Activated CD4-positive, CD25-positive, alpha-beta regulatory T cell (primary cell): Measurements from ENCODE around the gene GRAMD4.
"Not testable (repeated sequence)": the region's sequence is repeated elsewhere in the genome, so short reads cannot be mapped to it uniquely, and the experiment has no call there.

Source experiments
- DNase-seq, 4 experiments: peaks; one replicate each; lab custom pipeline; 2025; lab: John Stamatoyannopoulos, UW

GRAMD4 gene

GRCh38 chr22:46620588-46621242, 529 bp downstream of the GRAMD4 start:
- DNase-seq = no peak

- DNase-seq = not testable (repeated sequence)
Measured at GRCh38 chr22:46621243-46621930, 1.2 kb downstream of the GRAMD4 start.

DNA sequence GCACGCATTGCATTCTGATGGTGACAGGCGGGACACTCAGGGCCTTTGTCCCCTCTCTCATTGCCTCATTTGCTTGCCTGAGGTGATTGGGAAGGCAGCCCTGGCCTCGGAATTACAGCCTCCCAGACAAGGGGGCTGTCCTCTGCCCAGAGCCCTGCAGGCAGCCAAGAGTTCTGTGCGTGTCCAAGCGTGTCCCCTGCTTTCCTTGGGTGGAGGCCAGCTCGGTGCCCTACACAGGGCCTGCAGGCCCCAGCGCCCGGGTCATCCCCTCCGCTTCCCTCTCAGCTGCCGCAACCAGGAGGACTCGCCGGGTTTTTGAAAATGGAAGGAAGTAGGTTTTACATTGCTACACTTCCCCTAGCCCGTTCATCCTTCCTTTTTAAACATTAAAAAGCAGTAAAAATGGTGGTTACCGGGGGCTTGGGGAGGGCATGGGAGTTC, 1.9 kb downstream of the GRAMD4 start:
- DNase-seq = no peak

GRCh38 chr22:46625113-46625842, 5.1 kb downstream of the GRAMD4 start:
- no peak for DNase-seq

GRCh38 chr22:46625843-46626349, 5.7 kb downstream of the GRAMD4 start:
- DNase-seq = no peak

DNA sequence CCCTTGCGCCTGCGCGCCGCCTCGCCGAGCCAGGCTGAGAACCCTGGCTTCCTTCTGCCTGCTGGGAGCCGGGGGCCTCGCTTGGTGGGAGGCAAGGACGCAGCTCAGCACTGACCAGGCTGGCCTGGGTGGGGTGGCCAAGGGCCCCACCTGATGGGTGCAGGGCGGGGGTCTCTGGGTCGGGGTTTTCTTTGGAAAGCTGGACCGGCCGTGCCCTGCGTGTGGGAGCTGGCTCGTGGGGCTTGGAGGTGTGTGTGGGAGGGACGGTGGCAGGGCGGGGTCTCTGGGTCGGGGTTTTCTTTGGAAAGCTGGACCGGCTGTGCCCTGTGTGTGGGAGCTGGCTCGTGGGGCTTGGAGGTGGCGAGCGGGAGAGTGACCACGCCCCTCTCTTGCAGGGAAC, 6.2 kb downstream of the GRAMD4 start:
- no peak for DNase-seq

- DNase-seq = no peak
Measured at GRCh38 chr22:46626911-46627805, 7.0 kb downstream of the GRAMD4 start.

- no peak for DNase-seq
Measured at GRCh38 chr22:46627806-46628482, 7.8 kb downstream of the GRAMD4 start.

- no peak for DNase-seq
Measured at GRCh38 chr22:46628756-46629155, 8.6 kb downstream of the GRAMD4 start.

GRCh38 chr22:46629291-46629690, 9.1 kb downstream of the GRAMD4 start:
- DNase-seq = no peak

GRCh38 chr22:46631113-46631512, 10.9 kb downstream of the GRAMD4 start:
- no peak for DNase-seq

DNA sequence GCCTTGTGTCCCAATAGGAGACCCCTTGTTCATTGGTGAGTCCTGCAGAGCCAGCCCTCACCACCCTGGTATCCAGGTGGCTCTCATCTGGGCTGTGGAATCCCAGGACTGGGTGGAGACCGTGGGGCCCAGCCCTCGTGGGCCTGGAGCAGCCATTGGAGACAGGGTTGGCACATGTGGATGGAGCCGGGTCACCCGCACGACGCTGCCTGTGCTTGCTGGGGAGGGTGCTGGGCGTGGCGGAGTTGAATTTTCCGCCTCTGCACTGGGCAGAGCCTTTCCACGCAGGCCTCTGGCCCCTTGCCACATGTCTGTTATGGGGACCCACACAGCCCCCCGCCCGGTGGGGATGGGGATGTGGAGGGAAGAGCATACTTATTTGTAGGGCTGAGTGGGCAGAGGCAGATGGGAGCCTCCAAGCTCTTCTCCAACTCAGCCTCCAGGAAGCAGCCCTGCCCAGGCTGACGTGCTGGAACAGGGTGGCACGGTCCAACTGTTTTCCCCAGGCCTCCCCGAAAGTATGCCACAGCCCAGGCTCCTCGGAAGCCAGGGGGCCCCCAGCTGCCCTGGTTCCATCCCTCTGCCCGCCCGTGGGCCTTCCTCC, 12.6 kb downstream of the GRAMD4 start:
- no peak for DNase-seq

- no peak for DNase-seq
Measured at GRCh38 chr22:46633334-46633890, 13.2 kb downstream of the GRAMD4 start.

DNA sequence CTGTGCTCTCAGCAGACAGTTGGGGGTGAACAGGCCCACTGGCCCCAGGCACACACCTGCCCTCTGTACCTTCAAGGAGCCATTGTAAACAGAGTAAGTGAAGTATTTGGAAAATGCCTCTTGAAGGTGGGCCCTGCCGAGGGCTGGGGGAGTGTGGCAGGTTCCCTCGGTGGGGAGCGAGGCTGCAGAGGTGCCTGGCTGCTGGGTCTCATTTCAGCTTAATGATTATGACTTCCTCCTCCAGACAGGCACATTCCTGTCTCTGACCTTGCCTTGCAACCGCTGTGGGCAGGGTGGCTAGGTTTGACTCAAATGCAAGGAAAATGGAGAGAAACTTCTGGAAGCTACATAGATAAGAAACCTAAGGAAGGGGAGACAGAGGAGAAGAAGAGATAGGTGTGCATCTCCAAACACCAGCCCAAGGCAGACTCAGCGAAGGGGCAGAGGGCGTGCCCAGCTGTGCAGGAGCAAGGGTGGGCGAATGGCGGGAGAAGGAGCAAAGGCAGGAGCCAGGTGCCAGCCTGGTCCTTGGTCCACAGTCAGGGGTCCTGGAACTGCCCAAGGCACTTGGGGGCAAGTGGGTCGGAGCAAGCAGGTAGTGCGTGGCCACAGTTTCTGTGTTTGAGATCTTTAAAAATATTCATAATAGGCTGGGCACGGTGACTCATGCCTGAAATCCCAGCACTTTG, 14.0 kb downstream of the GRAMD4 start:
- DNase-seq = no peak

DNA sequence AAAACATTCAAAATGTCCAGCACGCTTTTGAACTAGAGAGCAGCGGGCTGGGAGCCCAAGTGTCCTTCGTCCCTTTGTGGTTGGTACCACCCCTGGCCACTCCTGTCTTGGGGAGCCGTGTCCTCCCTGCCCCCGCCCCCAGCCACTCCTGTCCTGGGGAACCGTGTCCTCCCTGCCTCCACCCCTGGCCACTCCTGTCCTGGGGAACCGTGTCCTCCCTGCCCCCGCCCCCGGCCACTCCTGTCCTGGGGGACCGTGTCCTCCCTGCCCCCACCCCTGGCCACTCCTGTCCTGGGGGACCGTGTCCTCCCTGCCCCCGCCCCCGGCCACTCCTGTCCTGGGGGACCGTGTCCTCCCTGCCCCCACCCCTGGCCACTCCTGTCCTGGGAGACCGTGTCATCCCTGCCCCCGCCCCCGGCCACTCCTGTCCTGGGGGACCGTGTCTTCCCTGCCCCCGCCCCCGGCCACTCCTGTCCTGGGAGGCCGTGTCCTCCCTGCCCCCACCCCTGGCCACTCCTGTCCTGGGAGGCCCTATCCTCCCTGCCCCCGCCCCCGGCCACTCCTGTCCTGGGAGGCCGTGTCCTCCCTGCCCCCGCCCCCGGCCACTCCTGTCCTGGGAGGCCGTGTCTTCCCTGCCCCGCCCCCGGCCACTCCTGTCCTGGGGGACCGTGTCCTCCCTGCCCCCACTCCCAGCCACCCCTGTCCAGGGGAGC, 14.9 kb downstream of the GRAMD4 start:
- not testable (repeated sequence) for DNase-seq

- no peak for DNase-seq
Measured at GRCh38 chr22:46635756-46636155, 15.6 kb downstream of the GRAMD4 start.

- no peak for DNase-seq
Measured at GRCh38 chr22:46636221-46637002, 16.2 kb downstream of the GRAMD4 start.
